GM23338 (cell line): ENCODE results near the gene PLEKHS1. TPM values are rescaled to one million over a fixed set of nuclear protein-coding genes. Genes with fewer than 3 reads are reported as not detected.

Experiments used
- ATAC-seq: fragments of 200-7000 bp; cut with Tn5 transposase; 3 replicates; pipeline ENCODE4 v1.9.1; 2020
- DNase-seq: peaks from one replicate; pipeline ENCODE4 v3.0.0-alpha.2; 2015; ENCODE audit warnings: low spot score
- H2AFZ ChIP-seq: fragments of 200-600 bp; sonication (generic); 2 replicates; pipeline ENCODE4 v1.8.0; 2016; ENCODE audit warnings: antibody characterized with exemption, mild to moderate bottlenecking, moderate library complexity
- H3F3A ChIP-seq: fragments of 200-600 bp; sonication (generic); replicated peaks from 2 replicates; pipeline ENCODE4 v1.8.0; 2017; ENCODE audit warnings: antibody characterized with exemption, mixed run types, low read depth
- H3K27ac ChIP-seq: fragments of 200-600 bp; sonication (generic); 2 replicates; pipeline ENCODE4 v1.6.1; 2016; ENCODE audit warnings: low read depth
- H3K27me3 ChIP-seq: fragments of 200-600 bp; sonication (generic); 2 replicates; pipeline ENCODE4 v1.8.0; 2016; ENCODE audit warnings: mild to moderate bottlenecking, mixed run types, moderate library complexity; ENCODE audit not compliant: insufficient read depth
- H3K36me3 ChIP-seq: fragments of 200-600 bp; sonication (generic); 2 replicates; pipeline ENCODE4 v1.8.0; 2016; ENCODE audit warnings: mild to moderate bottlenecking; ENCODE audit not compliant: insufficient read depth
- H3K4me1 ChIP-seq: fragments of 200-600 bp; sonication (generic); 2 replicates; pipeline ENCODE4 v1.8.0; 2016; ENCODE audit warnings: mild to moderate bottlenecking, moderate library complexity; ENCODE audit not compliant: insufficient read depth
- H3K4me2 ChIP-seq: fragments of 200-600 bp; sonication (generic); 2 replicates; pipeline ENCODE4 v1.7.1; 2017; ENCODE audit warnings: mixed run types
- H3K4me3 ChIP-seq: fragments of 200-600 bp; sonication (generic); 2 replicates; pipeline ENCODE4 v1.6.1; 2016; ENCODE audit warnings: mixed run types
- H3K79me2 ChIP-seq: fragments of 200-600 bp; sonication (generic); replicated peaks from 2 replicates; pipeline ENCODE4 v1.8.0; 2017; ENCODE audit warnings: mild to moderate bottlenecking; ENCODE audit not compliant: insufficient read depth
- H3K9me2 ChIP-seq: fragments of 200-600 bp; sonication (generic); 2 replicates; pipeline ENCODE4 v1.8.0; 2017; ENCODE audit not compliant: insufficient read depth
- H4K20me1 ChIP-seq: fragments of 200-600 bp; sonication (generic); replicated peaks from 2 replicates; pipeline ENCODE4 v1.8.0; 2017; ENCODE audit warnings: mild to moderate bottlenecking; ENCODE audit not compliant: insufficient read depth
- H3K27ac Mint-ChIP-seq: 2 replicates; pipeline ENCODE4 v1.8.0; 2020; ENCODE audit warnings: inconsistent platforms, mild to moderate bottlenecking, moderate library complexity, mixed read lengths
- H3K27me3 Mint-ChIP-seq: 3 replicates; pipeline ENCODE4 v1.8.0; 2022; ENCODE audit warnings: low read depth, mild to moderate bottlenecking, moderate library complexity, mixed read lengths, inconsistent platforms; ENCODE audit not compliant: insufficient read depth, poor library complexity
- H3K36me3 Mint-ChIP-seq: 3 replicates; pipeline ENCODE4 v1.8.0; 2021; ENCODE audit warnings: low read depth, mild to moderate bottlenecking, inconsistent platforms, moderate library complexity, mixed read lengths
- H3K4me1 Mint-ChIP-seq: 3 replicates; pipeline ENCODE4 v1.8.0; 2020; ENCODE audit warnings: mild to moderate bottlenecking, inconsistent platforms, mixed read lengths
- H3K4me3 Mint-ChIP-seq: 3 replicates; pipeline ENCODE4 v1.8.0; 2021; ENCODE audit warnings: moderate library complexity, mild to moderate bottlenecking, inconsistent platforms, mixed read lengths
- H3K9me3 Mint-ChIP-seq: 3 replicates; pipeline ENCODE4 v1.8.0; 2020; ENCODE audit warnings: moderate library complexity, mild to moderate bottlenecking, inconsistent platforms, mixed read lengths
- CREB1 ChIP-seq: fragments of 250-450 bp; sonication (Bioruptor Pico); IDR thresholded peaks from 2 replicates; pipeline ENCODE4 v1.5.0; 2020; ENCODE audit warnings: low read depth, mild to moderate bottlenecking, moderate library complexity
- ETS1 ChIP-seq: IDR thresholded peaks from 2 replicates; pipeline ENCODE4 v1.6.1; 2016; ENCODE audit warnings: antibody characterized with exemption
- EZH2 ChIP-seq: fragments of 200-600 bp; sonication (generic); IDR thresholded peaks from one replicate; pipeline ENCODE4 v1.8.0; 2017; ENCODE audit warnings: antibody characterized with exemption, mild to moderate bottlenecking, low read depth; ENCODE audit not compliant: unreplicated experiment
- POLR2AphosphoS5 ChIP-seq: IDR thresholded peaks from 2 replicates; pipeline ENCODE4 v1.6.1; 2016; ENCODE audit warnings: antibody characterized with exemption, low read depth
- STAT1 ChIP-seq: IDR thresholded peaks from one replicate; pipeline ENCODE4 v1.6.1; 2016; ENCODE audit warnings: antibody characterized with exemption; ENCODE audit not compliant: unreplicated experiment
- ZNF331 ChIP-seq: fragments of 250-450 bp; sonication (Bioruptor Pico); IDR thresholded peaks from 2 replicates; pipeline ENCODE4 v1.5.0; 2020; ENCODE audit warnings: low read depth, mild to moderate bottlenecking, moderate library complexity
- polyA plus RNA-seq: library from polyadenylated mRNA; unstranded; fragments of >200 nt; fragmentation: Nextera tagmentation; extraction: Ambion mirVana; gene quantifications from 2 replicates; pipeline ENCODE4 v1.2.1, GENCODE V29; 2016
- total RNA-seq: library from RNA; depleted of rRNA; stranded (reverse); fragments of >200 nt; shearing (Covaris generic); gene quantifications from 2 replicates; pipeline ENCODE4 v1.2.3, GENCODE V29; 2014
- TF ChIP-seq, protein P1 (sequence below): IDR thresholded peaks from one replicate; pipeline ENCODE4 v1.6.1; 2018; ENCODE audit warnings: antibody characterized with exemption; ENCODE audit not compliant: unreplicated experiment
- TF ChIP-seq, protein P2 (sequence below): fragments of 250-450 bp; sonication (Bioruptor Pico); IDR thresholded peaks from 2 replicates; pipeline ENCODE4 v1.5.0; 2020; ENCODE audit warnings: mild to moderate bottlenecking, moderate library complexity

PLEKHS1 gene
- total and polyA plus RNA-seq, 2 experiments from 2014 or later: not detected

- DNase-seq: no peak
- no peak overlapping the region for H3K4me3 ChIP-seq
- TF ChIP-seq ZNF331 (no peak), ETS1 (no peak), EZH2 (no peak), STAT1 (no peak), POLR2AphosphoS5 (no peak), CREB1 (CRISPR knock-in tag) (no peak)
- TF ChIP-seq, protein P1, sequence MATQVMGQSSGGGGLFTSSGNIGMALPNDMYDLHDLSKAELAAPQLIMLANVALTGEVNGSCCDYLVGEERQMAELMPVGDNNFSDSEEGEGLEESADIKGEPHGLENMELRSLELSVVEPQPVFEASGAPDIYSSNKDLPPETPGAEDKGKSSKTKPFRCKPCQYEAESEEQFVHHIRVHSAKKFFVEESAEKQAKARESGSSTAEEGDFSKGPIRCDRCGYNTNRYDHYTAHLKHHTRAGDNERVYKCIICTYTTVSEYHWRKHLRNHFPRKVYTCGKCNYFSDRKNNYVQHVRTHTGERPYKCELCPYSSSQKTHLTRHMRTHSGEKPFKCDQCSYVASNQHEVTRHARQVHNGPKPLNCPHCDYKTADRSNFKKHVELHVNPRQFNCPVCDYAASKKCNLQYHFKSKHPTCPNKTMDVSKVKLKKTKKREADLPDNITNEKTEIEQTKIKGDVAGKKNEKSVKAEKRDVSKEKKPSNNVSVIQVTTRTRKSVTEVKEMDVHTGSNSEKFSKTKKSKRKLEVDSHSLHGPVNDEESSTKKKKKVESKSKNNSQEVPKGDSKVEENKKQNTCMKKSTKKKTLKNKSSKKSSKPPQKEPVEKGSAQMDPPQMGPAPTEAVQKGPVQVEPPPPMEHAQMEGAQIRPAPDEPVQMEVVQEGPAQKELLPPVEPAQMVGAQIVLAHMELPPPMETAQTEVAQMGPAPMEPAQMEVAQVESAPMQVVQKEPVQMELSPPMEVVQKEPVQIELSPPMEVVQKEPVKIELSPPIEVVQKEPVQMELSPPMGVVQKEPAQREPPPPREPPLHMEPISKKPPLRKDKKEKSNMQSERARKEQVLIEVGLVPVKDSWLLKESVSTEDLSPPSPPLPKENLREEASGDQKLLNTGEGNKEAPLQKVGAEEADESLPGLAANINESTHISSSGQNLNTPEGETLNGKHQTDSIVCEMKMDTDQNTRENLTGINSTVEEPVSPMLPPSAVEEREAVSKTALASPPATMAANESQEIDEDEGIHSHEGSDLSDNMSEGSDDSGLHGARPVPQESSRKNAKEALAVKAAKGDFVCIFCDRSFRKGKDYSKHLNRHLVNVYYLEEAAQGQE: no peak
- H3K27ac ChIP-seq: no peak overlapping the region
- no peaks in the 10 kb centered on the region for H3K27me3 ChIP-seq
- Mint-ChIP-seq H3K27ac (no peak overlapping the region), H3K36me3 (peaks cover 23% of the 10 kb centered on the region; the same call in 1 of the 3 replicates), H3K27me3 (no peaks in the 10 kb centered on the region), H3K4me1 (peaks cover 13% of the 10 kb centered on the region), H3K9me3 (peaks cover 2% of the 10 kb centered on the region; the same call in 1 of the 3 replicates), H3K4me3 (no peak overlapping the region)
- H3K9me2 ChIP-seq: no peaks in the 10 kb centered on the region
- H3K36me3 ChIP-seq: no peaks in the 10 kb centered on the region
- no peaks in the 10 kb centered on the region for H4K20me1 ChIP-seq
- H3F3A ChIP-seq: no peaks in the 10 kb centered on the region
- H3K4me1 ChIP-seq: no peaks in the 10 kb centered on the region
- no peak overlapping the region for H2AFZ ChIP-seq
- no peaks in the 10 kb centered on the region for H3K79me2 ChIP-seq
- H3K4me2 ChIP-seq: no peak overlapping the region
- no peak for ATAC-seq
Measured at GRCh38 chr10:113732160-113732881, 19.2 kb upstream of the PLEKHS1 start.

DNA sequence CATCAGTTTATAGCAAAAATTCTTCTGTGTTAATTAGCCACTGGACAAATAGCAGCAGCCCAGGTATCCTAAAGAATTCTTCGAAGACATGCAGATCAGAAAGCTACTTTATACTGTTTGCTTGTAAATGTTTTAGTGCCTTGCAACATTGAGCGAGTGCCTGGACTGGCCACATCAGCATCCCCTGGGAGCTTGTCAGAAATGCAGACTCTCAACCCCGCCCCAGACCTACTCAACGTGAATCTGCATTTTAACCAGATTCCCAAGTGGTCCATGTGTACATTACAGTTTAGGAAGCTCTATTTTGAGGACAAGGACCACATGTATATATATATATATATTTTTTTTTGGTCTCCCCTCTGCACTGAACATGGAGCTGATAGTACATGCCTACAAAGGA is 18.5 kb upstream of the PLEKHS1 start:
- Mint-ChIP-seq H3K36me3 (peaks cover 20% of the 10 kb centered on the region; the same call in 1 of the 3 replicates), H3K27me3 (no peaks in the 10 kb centered on the region)
- no peaks in the 10 kb centered on the region for H3K27me3 ChIP-seq

More for the DNA sequence above, 18.5 kb upstream of the PLEKHS1 start:
- no peak overlapping the region for H3K27ac ChIP-seq
- Mint-ChIP-seq H3K4me3 (no peak overlapping the region), H3K27ac (no peak overlapping the region), H3K4me1 (peaks cover 13% of the 10 kb centered on the region), H3K9me3 (peaks cover 2% of the 10 kb centered on the region; the same call in 1 of the 3 replicates)
- ATAC-seq (no peak), DNase-seq (no peak)
- TF ChIP-seq, protein P2, sequence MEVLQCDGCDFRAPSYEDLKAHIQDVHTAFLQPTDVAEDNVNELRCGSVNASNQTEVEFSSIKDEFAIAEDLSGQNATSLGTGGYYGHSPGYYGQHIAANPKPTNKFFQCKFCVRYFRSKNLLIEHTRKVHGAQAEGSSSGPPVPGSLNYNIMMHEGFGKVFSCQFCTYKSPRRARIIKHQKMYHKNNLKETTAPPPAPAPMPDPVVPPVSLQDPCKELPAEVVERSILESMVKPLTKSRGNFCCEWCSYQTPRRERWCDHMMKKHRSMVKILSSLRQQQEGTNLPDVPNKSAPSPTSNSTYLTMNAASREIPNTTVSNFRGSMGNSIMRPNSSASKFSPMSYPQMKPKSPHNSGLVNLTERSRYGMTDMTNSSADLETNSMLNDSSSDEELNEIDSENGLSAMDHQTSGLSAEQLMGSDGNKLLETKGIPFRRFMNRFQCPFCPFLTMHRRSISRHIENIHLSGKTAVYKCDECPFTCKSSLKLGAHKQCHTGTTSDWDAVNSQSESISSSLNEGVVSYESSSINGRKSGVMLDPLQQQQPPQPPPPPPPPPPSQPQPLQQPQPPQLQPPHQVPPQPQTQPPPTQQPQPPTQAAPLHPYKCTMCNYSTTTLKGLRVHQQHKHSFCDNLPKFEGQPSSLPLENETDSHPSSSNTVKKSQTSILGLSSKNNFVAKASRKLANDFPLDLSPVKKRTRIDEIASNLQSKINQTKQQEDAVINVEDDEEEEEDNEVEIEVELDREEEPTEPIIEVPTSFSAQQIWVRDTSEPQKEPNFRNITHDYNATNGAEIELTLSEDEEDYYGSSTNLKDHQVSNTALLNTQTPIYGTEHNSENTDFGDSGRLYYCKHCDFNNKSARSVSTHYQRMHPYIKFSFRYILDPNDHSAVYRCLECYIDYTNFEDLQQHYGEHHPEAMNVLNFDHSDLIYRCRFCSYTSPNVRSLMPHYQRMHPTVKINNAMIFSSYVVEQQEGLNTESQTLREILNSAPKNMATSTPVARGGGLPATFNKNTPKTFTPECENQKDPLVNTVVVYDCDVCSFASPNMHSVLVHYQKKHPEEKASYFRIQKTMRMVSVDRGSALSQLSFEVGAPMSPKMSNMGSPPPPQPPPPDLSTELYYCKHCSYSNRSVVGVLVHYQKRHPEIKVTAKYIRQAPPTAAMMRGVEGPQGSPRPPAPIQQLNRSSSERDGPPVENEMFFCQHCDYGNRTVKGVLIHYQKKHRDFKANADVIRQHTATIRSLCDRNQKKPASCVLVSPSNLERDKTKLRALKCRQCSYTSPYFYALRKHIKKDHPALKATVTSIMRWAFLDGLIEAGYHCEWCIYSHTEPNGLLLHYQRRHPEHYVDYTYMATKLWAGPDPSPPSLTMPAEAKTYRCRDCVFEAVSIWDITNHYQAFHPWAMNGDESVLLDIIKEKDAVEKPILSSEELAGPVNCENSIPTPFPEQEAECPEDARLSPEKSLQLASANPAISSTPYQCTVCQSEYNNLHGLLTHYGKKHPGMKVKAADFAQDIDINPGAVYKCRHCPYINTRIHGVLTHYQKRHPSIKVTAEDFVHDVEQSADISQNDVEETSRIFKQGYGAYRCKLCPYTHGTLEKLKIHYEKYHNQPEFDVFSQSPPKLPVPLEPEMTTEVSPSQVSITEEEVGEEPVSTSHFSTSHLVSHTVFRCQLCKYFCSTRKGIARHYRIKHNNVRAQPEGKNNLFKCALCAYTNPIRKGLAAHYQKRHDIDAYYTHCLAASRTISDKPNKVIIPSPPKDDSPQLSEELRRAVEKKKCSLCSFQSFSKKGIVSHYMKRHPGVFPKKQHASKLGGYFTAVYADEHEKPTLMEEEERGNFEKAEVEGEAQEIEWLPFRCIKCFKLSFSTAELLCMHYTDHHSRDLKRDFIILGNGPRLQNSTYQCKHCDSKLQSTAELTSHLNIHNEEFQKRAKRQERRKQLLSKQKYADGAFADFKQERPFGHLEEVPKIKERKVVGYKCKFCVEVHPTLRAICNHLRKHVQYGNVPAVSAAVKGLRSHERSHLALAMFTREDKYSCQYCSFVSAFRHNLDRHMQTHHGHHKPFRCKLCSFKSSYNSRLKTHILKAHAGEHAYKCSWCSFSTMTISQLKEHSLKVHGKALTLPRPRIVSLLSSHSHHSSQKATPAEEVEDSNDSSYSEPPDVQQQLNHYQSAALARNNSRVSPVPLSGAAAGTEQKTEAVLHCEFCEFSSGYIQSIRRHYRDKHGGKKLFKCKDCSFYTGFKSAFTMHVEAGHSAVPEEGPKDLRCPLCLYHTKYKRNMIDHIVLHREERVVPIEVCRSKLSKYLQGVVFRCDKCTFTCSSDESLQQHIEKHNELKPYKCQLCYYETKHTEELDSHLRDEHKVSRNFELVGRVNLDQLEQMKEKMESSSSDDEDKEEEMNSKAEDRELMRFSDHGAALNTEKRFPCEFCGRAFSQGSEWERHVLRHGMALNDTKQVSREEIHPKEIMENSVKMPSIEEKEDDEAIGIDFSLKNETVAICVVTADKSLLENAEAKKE: no peak
- TF ChIP-seq EZH2: no peak
- no peaks in the 10 kb centered on the region for H3K4me1 ChIP-seq
- H3K4me2 ChIP-seq: no peak overlapping the region
- no peaks in the 10 kb centered on the region for H3K9me2 ChIP-seq
- H3K36me3 ChIP-seq: no peaks in the 10 kb centered on the region
- no peak overlapping the region for H3K4me3 ChIP-seq
- no peaks in the 10 kb centered on the region for H4K20me1 ChIP-seq
- H2AFZ ChIP-seq: no peak overlapping the region
- H3F3A ChIP-seq: no peaks in the 10 kb centered on the region
- no peaks in the 10 kb centered on the region for H3K79me2 ChIP-seq
